Adrenal gland (tissue), 12 donors: ENCODE measurements around the gene HINFP. TPM values are rescaled to one million over a fixed set of nuclear protein-coding genes. Genes with fewer than 3 reads are reported as not detected.
"Not testable (repeated sequence)": the region's sequence is repeated elsewhere in the genome, so short reads cannot be mapped to it uniquely, and the experiment has no call there.

Experiments
- DNase-seq, 7 donors: peaks; one replicate each; pipeline ENCODE4 v3.0.0-alpha.2; 2019 to 2020
- H3K27ac ChIP-seq, 5 donors: fragments of 200-600 bp; sonication (generic) in 4 of 5; 1 replicate in 3 of 5; 2 replicates in 2 of 5; pipeline versions ENCODE4 v1.5.1 to v1.8.0; 2016 to 2020; ENCODE audit warnings: mild to moderate bottlenecking in 1 of 5
- H3K27me3 ChIP-seq: fragments of 200-600 bp; 2 replicates; pipeline ENCODE4 v1.8.0; 2021
- H3K36me3 ChIP-seq, 2 donors: fragments of 200-600 bp; replicated peaks in 1 of 2; 1 replicate in 1 of 2; 2 replicates in 1 of 2; pipeline versions ENCODE4 v1.5.1 to v1.8.0; 2018 to 2022
- H3K4me1 ChIP-seq, 2 donors: fragments of 200-600 bp; replicated peaks in 1 of 2; 1 replicate in 1 of 2; 2 replicates in 1 of 2; pipeline versions ENCODE4 v1.5.1 to v1.8.0; 2018 to 2021
- H3K4me3 ChIP-seq, 4 donors: fragments of 200-600 bp; sonication (generic) in 3 of 4; one replicate each; pipeline ENCODE4 v1.5.1; 2016 to 2018
- H3K9me3 ChIP-seq, 3 donors: fragments of 200-600 bp; sonication (generic) in 1 of 3; replicated peaks in 1 of 3; 1 replicate in 2 of 3; 2 replicates in 1 of 3; pipeline versions ENCODE4 v1.5.1 to v1.8.0; 2016 to 2021
- POLR2A ChIP-seq, 2 donors: fragments of 450-650 bp; IDR thresholded peaks; one replicate each; pipeline ENCODE4 v1.6.1; 2017; ENCODE audit warnings: antibody characterized with exemption in 2 of 2, mild to moderate bottlenecking in 2 of 2, moderate library complexity in 1 of 2
- WGBS, 4 donors: extraction: QIAGEN DNeasy Blood & Tissue Kit in 2 of 4; methylation state at CpG; one replicate each; pipeline versions ENCODE4 v1.1.5 to v1.1.7; 2013 to 2017; 5-methylcytosine and 5-hydroxymethylcytosine counted together
- intact Hi-C, 2 donors: fragments of 100-400 bp; cut with DNase I; formaldehyde crosslinking; loops; one replicate each; pipeline versions ENCODE4 v1.14.1 to v1.15.0; 2022 to 2023
- polyA plus RNA-seq, 3 donors: library from polyadenylated mRNA; stranded (reverse); fragments of 200-250 nt in 2 of 3; fragments of 350-450 nt in 1 of 3; fragmentation: Illumina TruSeq in 1 of 3; extraction: RNeasy Lipid Tissue Mini Kit (QIAGEN cat#74804) in 1 of 3; gene quantifications; one replicate each; pipeline ENCODE4 v1.2.3, GENCODE V29; 2013 to 2014
- total RNA-seq, 9 donors: library from RNA; depleted of rRNA in 4 of 9; stranded (reverse); fragments of >200 nt in 4 of 9; fragments of 120-200 nt in 1 of 9; fragmentation: NEBNext Ultra II Directional in 1 of 9; extraction: Animal tissue kit (Norgen Biotek cat#: 25700) in 1 of 9; gene quantifications; one replicate each; pipeline versions ENCODE4 v1.1.0 to v1.2.4, GENCODE V29; 2013 to 2023
- TF ChIP-seq, protein P1 (sequence below), 6 experiments: fragments of 450-650 bp in 4 of 6; fragments of 200-600 bp in 2 of 6; sonication (generic) in 1 of 6; IDR thresholded peaks; 1 replicate in 5 of 6; 2 replicates in 1 of 6; pipeline versions ENCODE4 v1.5.1 to v1.8.0; 2016 to 2021; ENCODE audit warnings: antibody characterized with exemption in 6 of 6, mild to moderate bottlenecking in 2 of 6, moderate library complexity in 1 of 6
- donor health status: healthy with polysubstance abuse.
- donor health status: Bipolar disorder and iron deficiency.
- donor health status: DM: yes; HTN: yes; CAD: no.
- donor health status: DM: no; HTN: no; CAD: no.
- donor health status: DM: no; HTN: no; CAD: no.
- donor health status: DM: yes; HTN: yes; CAD: no.

HINFP gene
- total and polyA plus RNA-seq, 12 donors, result 7.4 to 39.1 (median 22.2) TPM

DNA sequence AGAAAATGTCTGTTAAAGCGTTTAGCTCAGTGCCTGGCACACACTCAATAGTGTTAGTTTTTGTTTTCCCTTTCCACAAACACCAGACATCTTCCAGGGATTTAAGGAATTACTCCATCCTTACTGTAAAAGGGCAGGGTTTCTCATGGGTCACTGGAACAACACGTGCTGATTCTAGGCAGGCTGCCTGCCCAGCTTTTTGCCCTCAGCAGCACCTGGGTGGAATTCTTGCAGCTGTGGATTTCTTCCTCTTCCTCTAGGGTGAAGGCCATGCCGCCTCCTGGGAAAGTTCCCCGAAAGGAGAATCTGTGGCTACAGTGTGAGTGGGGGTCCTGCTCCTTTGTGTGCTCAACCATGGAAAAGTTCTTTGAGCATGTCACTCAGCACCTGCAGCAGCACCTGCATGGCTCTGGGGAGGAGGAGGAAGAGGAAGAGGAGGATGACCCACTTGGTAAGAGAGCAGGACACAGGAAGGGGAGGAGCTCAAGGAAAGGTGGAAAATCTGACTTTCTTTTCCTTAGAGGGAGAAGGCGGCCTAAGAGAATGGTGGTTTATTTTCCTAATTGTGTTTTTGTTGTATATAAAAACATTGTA, 5.4 kb downstream of the HINFP start:
- Histone ChIP-seq H3K27me3 (no peaks in the 10 kb centered on the region), H3K9me3 (no peaks in the 10 kb centered on the region), H3K27ac (peak overlapping the region in 1 of 5 donors; percentile 12), H3K36me3 (peaks cover 0 to 47% of the 10 kb centered on the region in 2 donors), H3K4me3 (no peak overlapping the region), H3K4me1 (peaks cover 5 to 21% of the 10 kb centered on the region in 2 donors)
- DNase-seq, result no peak
- 56 to 75% (median 66%) methylated on average over 5 of the region's 5 CpGs for WGBS, 4 donors
- intact Hi-C loops, result no loop called here
- no peak for TF ChIP-seq POLR2A (IDR thresholded peaks at IDR 0.05)
- TF ChIP-seq, protein P1, sequence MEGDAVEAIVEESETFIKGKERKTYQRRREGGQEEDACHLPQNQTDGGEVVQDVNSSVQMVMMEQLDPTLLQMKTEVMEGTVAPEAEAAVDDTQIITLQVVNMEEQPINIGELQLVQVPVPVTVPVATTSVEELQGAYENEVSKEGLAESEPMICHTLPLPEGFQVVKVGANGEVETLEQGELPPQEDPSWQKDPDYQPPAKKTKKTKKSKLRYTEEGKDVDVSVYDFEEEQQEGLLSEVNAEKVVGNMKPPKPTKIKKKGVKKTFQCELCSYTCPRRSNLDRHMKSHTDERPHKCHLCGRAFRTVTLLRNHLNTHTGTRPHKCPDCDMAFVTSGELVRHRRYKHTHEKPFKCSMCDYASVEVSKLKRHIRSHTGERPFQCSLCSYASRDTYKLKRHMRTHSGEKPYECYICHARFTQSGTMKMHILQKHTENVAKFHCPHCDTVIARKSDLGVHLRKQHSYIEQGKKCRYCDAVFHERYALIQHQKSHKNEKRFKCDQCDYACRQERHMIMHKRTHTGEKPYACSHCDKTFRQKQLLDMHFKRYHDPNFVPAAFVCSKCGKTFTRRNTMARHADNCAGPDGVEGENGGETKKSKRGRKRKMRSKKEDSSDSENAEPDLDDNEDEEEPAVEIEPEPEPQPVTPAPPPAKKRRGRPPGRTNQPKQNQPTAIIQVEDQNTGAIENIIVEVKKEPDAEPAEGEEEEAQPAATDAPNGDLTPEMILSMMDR (IDR thresholded peaks at IDR 0.05), result no peak

DNA sequence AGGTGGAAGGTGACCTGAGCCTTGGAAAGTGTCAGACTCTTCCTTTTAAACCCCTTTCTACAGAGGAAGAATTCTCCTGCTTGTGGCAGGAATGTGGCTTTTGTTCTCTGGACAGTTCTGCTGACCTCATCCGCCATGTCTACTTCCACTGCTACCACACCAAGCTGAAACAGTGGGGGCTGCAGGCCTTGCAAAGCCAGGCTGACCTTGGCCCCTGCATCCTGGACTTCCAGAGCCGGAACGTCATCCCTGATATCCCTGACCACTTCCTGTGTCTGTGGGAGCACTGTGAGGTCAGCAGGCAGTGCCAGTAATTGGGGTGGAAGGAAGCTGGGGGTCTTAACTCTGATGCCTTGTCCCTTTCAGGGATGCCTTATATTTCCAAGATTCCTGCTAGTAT, 9.3 kb downstream of the HINFP start:
- no peaks in the 10 kb centered on the region for H3K27me3 ChIP-seq
- H3K27ac ChIP-seq, result peak overlapping the region in 1 of 5 donors; percentile 11
- H3K36me3 ChIP-seq, result peaks cover 0 to 75% of the 10 kb centered on the region in 2 donors
- H3K9me3 ChIP-seq, result no peaks in the 10 kb centered on the region
- WGBS, 4 donors, result 50 to 58% (median 54%) methylated on average over 3 of the region's 3 CpGs
- no peak for TF ChIP-seq POLR2A (IDR thresholded peaks at IDR 0.05)
- no peak overlapping the region for H3K4me3 ChIP-seq
- intact Hi-C loops, result no loop called here
- peaks cover 0 to 8% of the 10 kb centered on the region in 2 donors for H3K4me1 ChIP-seq
- DNase-seq, result peak in 2 of 7 donors; percentile 45 to 54

DNA sequence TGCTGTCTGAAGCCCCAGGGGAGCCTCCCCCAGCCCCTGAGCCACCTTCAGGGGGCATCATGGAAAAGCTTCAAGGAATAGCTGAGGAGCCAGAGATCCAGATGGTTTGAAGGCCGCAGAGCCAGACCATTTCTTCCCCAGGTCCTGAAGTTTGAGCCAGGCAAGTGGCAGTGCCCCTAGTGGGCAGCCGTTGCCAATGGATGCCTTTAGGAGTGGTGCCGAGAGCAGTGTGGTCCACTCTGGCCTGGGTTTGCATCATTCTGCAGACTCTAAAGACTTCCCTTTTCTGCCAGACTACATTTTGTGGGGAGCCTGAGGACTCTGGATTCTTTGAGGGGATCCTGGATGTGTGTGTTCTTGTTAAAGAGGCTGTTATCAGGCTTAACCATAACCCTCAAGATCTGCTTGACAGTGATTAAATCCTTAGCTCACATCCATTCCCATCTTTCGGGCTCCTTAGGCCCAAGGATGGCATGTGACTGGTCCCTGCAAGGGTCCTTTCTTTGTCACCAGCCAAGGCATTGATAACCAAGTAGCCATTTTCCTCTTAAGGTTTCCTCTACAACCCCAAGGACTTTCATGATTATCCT, 13.1 kb downstream of the HINFP start:
- Histone ChIP-seq H3K27me3 (no peaks in the 10 kb centered on the region), H3K9me3 (no peaks in the 10 kb centered on the region), H3K27ac (no peak overlapping the region), H3K4me3 (no peak overlapping the region), H3K4me1 (no peaks in the 10 kb centered on the region), H3K36me3 (peaks cover 0 to 56% of the 10 kb centered on the region in 2 donors)
- WGBS, 4 donors, result 64 to 87% (median 80%) methylated on average over 2 to 4 of the region's 4 CpGs
- peak in 3 of 7 donors; percentile 43 to 50 (median 45) for DNase-seq
- intact Hi-C loops, result no loop called here
- no peak for TF ChIP-seq POLR2A (IDR thresholded peaks at IDR 0.05)
- TF ChIP-seq, protein P1 (IDR thresholded peaks at IDR 0.05), result peak; percentile 6 to 45 (median 37)

DNA sequence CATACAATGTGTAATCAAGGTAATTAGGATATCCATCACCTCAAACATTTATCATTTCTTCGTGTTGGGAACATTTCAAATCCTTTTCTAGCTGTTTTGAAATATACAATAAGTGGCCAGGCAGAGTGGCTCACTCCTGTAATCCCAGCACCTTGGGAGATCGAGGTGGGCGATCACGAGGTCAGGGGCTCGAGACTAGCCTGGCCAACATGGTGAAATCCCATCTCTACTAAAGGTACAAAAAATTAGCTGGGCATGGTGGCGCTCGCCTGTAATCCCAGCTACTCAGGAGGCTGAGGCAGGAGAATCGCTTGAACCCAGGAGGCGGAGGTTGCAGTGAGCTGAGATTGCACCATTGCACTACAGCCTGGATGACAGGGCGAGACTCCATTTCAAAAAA, 17.9 kb downstream of the HINFP start:
- H3K27me3 ChIP-seq, H3K27ac ChIP-seq, H3K9me3 ChIP-seq, intact Hi-C loops, H3K4me1 ChIP-seq, H3K4me3 ChIP-seq, DNase-seq: not testable (repeated sequence)
- 80 to 88% (median 81%) methylated on average over 10 of the region's 10 CpGs for WGBS, 4 donors
- H3K36me3 ChIP-seq, result peaks cover 0 to 10% of the 10 kb centered on the region in 2 donors

DNA sequence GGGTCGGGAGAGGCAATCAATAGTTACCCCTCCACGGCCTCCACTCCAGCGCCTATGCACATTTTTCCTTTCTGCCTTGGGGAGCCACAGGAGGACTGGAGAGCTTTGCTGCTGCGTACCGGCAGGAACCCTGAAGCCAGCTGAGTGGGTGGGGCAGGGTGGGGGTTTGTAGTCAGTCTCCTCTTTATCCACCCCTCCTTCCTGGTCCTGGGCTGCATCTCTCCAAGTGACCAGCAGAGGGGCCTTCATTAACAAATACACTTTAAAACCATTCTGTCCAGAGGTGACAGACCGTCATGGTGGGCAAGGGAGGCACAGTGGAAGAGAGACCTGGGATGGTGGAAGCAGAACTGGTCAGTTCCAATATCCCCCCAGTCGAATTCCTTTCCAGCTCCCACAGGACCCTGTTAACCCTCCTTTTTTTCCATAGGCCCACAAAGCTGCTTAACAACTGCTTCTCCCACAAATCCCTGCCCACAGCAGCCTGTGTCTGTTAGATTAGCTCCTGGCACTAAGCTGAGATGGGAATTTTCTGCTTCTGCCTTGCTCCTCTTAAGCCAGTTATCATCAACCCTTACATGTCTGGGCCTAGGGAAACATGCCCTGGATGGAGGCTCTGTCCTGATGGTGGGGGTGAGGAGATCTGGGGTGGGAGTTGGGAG, 23.6 kb downstream of the HINFP start:
- Histone ChIP-seq H3K27ac (no peak overlapping the region), H3K27me3 (no peaks in the 10 kb centered on the region), H3K36me3 (no peaks in the 10 kb centered on the region), H3K9me3 (no peaks in the 10 kb centered on the region), H3K4me3 (no peak overlapping the region), H3K4me1 (peaks cover 11 to 13% of the 10 kb centered on the region in 2 donors)
- intact Hi-C loops, result loop anchor here in 1 of 2 donors (10.0 kb wide), 1 partner anchor 50 kb away; no protein-coding TSS in a partner anchor
- 8 to 14% (median 13%) methylated on average over 7 of the region's 7 CpGs for WGBS, 4 donors
- TF ChIP-seq, protein P1 (IDR thresholded peaks at IDR 0.05), result peak; percentile 39 to 73 (median 60)
- no peak for TF ChIP-seq POLR2A (IDR thresholded peaks at IDR 0.05)
- DNase-seq, result peak; percentile 54 to 83 (median 65)
